Keratinocyte (primary cell): Measurements from ENCODE around the gene PLA2G6. TPM values are rescaled to one million over a fixed set of nuclear protein-coding genes. Genes with fewer than 3 reads are reported as not detected.

Source experiments
- DNase-seq: peaks from one replicate; pipeline ENCODE4 v3.0.0-alpha.2; 2011; ENCODE audit warnings: low read depth, missing footprints, low spot score
- FAIRE-seq: peaks from 2 replicates; lab custom pipeline; 2011; peaks lifted over from hg19 to GRCh38; lab: Jason Lieb, UNC
- H2AFZ ChIP-seq: 2 replicates; pipeline ENCODE4 v1.6.0; 2012; ENCODE audit warnings: low read length, control low read depth, inconsistent platforms; ENCODE audit not compliant: control insufficient read depth
- H3K27ac ChIP-seq: 2 replicates; pipeline ENCODE4 v1.5.1; 2011; ENCODE audit warnings: low read length; ENCODE audit not compliant: control insufficient read depth, insufficient read depth
- H3K27me3 ChIP-seq: 3 replicates; pipeline ENCODE4 v1.6.0; 2011; ENCODE audit warnings: low read length; ENCODE audit not compliant: control insufficient read depth, insufficient read depth; ENCODE audit errors: extremely low read depth
- H3K36me3 ChIP-seq, 2 experiments: 2 replicates in 1 of 2; 3 replicates in 1 of 2; pipeline ENCODE4 v1.5.1; 2011; ENCODE audit warnings: low read length in 2 of 2, mild to moderate bottlenecking in 1 of 2; ENCODE audit not compliant: control insufficient read depth in 2 of 2, insufficient read depth in 2 of 2; ENCODE audit errors: extremely low read depth in 1 of 2
- H3K4me1 ChIP-seq: 3 replicates; pipeline ENCODE4 v1.5.1; 2011; ENCODE audit warnings: low read length; ENCODE audit not compliant: control insufficient read depth, insufficient read depth; ENCODE audit errors: extremely low read depth
- H3K4me2 ChIP-seq: 3 replicates; pipeline ENCODE4 v1.6.0; 2011; ENCODE audit warnings: low read depth, low read length; ENCODE audit not compliant: control insufficient read depth, insufficient read depth; ENCODE audit errors: extremely low read depth
- H3K4me3 ChIP-seq, 3 experiments: fragments of 200-600 bp in 1 of 3; sonication (generic) in 1 of 3; 2 replicates in 2 of 3; 3 replicates in 1 of 3; pipeline ENCODE4 v1.5.1; 2011 to 2016; ENCODE audit warnings: low read length in 3 of 3, mild to moderate bottlenecking in 3 of 3, control low read depth in 2 of 3, inconsistent platforms in 1 of 3, low read depth in 1 of 3, mixed read lengths in 1 of 3, mixed run types in 1 of 3, moderate library complexity in 1 of 3; ENCODE audit not compliant: control insufficient read depth in 2 of 3, insufficient read depth in 2 of 3; ENCODE audit errors: extremely low read depth in 1 of 3
- H3K79me2 ChIP-seq: 2 replicates; pipeline ENCODE4 v1.6.0; 2012; ENCODE audit warnings: low read length; ENCODE audit not compliant: control insufficient read depth, insufficient read depth
- H3K9ac ChIP-seq: 3 replicates; pipeline ENCODE4 v1.6.0; 2011; ENCODE audit warnings: low read length; ENCODE audit not compliant: control insufficient read depth, insufficient read depth; ENCODE audit errors: extremely low read depth
- H3K9me1 ChIP-seq: 3 replicates; pipeline ENCODE4 v1.6.0; 2011; ENCODE audit warnings: low read length; ENCODE audit not compliant: control insufficient read depth, insufficient read depth; ENCODE audit errors: extremely low read depth
- H3K9me3 ChIP-seq: 2 replicates; pipeline ENCODE4 v1.5.1; 2012; ENCODE audit warnings: low read depth, low read length; ENCODE audit not compliant: control insufficient read depth
- H4K20me1 ChIP-seq: 3 replicates; pipeline ENCODE4 v1.6.0; 2011; ENCODE audit warnings: low read length; ENCODE audit not compliant: control insufficient read depth, insufficient read depth; ENCODE audit errors: extremely low read depth
- CTCF ChIP-seq, 3 experiments: IDR thresholded peaks in 1 of 3; conservative IDR thresholded peaks in 1 of 3; optimal IDR thresholded peaks in 1 of 3; 2 replicates in 2 of 3; 3 replicates in 1 of 3; pipeline versions ENCODE3 to v1.5.1; 2011; ENCODE audit warnings: low read length in 3 of 3, mild to moderate bottlenecking in 3 of 3, moderate library complexity in 2 of 3, control low read depth in 1 of 3, inconsistent platforms in 1 of 3; ENCODE audit not compliant: insufficient read depth in 2 of 3; ENCODE audit errors: extremely low read depth in 1 of 3
- EZH2 ChIP-seq: IDR thresholded peaks from one replicate; pipeline ENCODE4 v1.6.1; 2012; ENCODE audit warnings: inconsistent platforms, mild to moderate bottlenecking, low read length, moderate library complexity
- dilution Hi-C: fragments of 300-500 bp; cut with MboI; formaldehyde crosslinking; loops from one replicate; pipeline ENCODE4 v1.7.0; 2020; ENCODE audit warnings: low sequenced_read_pairs; ENCODE audit not compliant: extremely low pct_ligation_motif_present
- polyA plus RNA-seq, 5 experiments: library from polyadenylated mRNA; depleted of rRNA in 3 of 5; stranded (reverse) in 3 of 5; stranded (forward) in 1 of 5; unstranded in 1 of 5; fragments of >200 nt; gene quantifications; 1 replicate in 1 of 5; 2 replicates in 3 of 5; 3 replicates in 1 of 5; pipeline versions ENCODE4 v1.2.1 to v1.2.3, GENCODE V29; 2011 to 2012; ENCODE audit warnings: missing spikeins in 2 of 5, low read depth in 1 of 5, low replicate concordance in 1 of 5

The PLA2G6 gene
- polyA plus RNA-seq, 1 donor (not counting 4 experiments of a cell fraction or from before 2014, with no cell fraction given) = 5.2 TPM

DNA sequence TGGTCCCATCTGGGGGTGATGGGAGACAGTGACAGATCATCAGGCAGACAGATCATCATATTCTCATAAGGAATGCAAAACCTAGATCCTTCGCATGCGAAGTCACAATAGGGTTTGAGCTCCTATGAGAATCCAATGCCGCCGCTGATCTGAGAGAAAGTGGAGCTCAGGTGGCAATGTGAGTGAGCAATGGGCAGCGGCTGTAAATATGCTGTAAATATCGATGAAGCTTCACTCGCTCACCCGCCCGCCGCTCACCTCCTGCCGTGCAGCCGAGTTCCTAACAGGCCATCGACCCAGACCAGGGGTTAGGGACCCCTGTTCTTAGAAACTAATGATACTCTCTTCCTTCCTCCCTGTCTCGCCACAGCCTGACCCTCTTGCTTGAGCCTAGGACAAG lies 9.4 kb upstream of the PLA2G6 start:
- no peak for DNase-seq
- Histone ChIP-seq H3K27me3 (no peaks in the 10 kb centered on the region), H3K36me3 (no peaks in the 10 kb centered on the region), H3K4me2 (no peak overlapping the region), H4K20me1 (no peaks in the 10 kb centered on the region), H3K79me2 (no peaks in the 10 kb centered on the region), H3K9ac (no peak overlapping the region), H3K9me3 (no peaks in the 10 kb centered on the region), H3K4me1 (peaks cover 5% of the 10 kb centered on the region), H3K9me1 (no peaks in the 10 kb centered on the region), H3K27ac (no peak overlapping the region), H3K4me3 (no peak overlapping the region), H2AFZ (no peak overlapping the region)
- FAIRE-seq = no peak
- TF ChIP-seq EZH2 (no peak), CTCF (optimal IDR thresholded peaks at IDR 0.05 in 1 of 3, IDR thresholded peaks at IDR 0.05 in 1 of 3, conservative IDR thresholded peaks at IDR 0.05 in 1 of 3; ENCODE audit: extremely low read depth in 1 of 3, insufficient read depth in 2 of 3, low read length in 3 of 3) (no peak)
- dilution Hi-C loops = no loop called here

DNA sequence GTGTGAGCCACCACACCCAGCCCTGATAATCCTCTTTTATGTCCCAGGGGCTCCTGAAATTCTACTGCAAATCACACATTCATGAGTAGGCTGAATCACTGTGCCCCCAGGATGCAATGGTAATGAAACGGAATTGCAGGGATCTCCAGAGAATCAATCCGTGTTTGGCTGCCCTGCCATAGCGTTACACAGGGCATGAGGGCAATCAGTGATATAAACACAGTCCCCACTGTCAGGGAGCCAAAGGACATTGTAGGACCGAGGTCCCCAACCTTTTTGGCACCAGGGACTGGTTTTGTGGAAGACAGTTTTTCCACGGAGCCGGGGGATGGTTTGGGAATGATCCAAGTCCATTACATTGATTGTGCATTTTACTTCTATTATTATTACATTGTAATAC lies 9.0 kb upstream of the PLA2G6 start:
- H3K36me3 ChIP-seq = no peaks in the 10 kb centered on the region
- H2AFZ ChIP-seq = no peak overlapping the region
- no peaks in the 10 kb centered on the region for H3K79me2 ChIP-seq
- no peak overlapping the region for H3K4me2 ChIP-seq
- H3K9me1 ChIP-seq = no peaks in the 10 kb centered on the region
- dilution Hi-C loops = no loop called here
- no peaks in the 10 kb centered on the region for H3K9me3 ChIP-seq
- DNase-seq (no peak), FAIRE-seq (no peak)
- H3K9ac ChIP-seq = no peak overlapping the region
- no peaks in the 10 kb centered on the region for H3K27me3 ChIP-seq
- no peak overlapping the region for H3K4me3 ChIP-seq
- H3K4me1 ChIP-seq = peaks cover 5% of the 10 kb centered on the region
- H4K20me1 ChIP-seq = no peaks in the 10 kb centered on the region
- no peak for TF ChIP-seq EZH2
- TF ChIP-seq CTCF (optimal IDR thresholded peaks at IDR 0.05 in 1 of 3, IDR thresholded peaks at IDR 0.05 in 1 of 3, conservative IDR thresholded peaks at IDR 0.05 in 1 of 3; ENCODE audit: extremely low read depth in 1 of 3, insufficient read depth in 2 of 3, low read length in 3 of 3) = no peak
- no peak overlapping the region for H3K27ac ChIP-seq
